ENCODE data around the gene PCDHGB3. TPM values are rescaled to one million over a fixed set of nuclear protein-coding genes. Genes with fewer than 3 reads are reported as not detected.

PCDHGB3 gene
- total and polyA plus RNA-seq, 4 experiments from 2014 or later, result 0.50 to 0.76 TPM; not detected in 2

DNA sequence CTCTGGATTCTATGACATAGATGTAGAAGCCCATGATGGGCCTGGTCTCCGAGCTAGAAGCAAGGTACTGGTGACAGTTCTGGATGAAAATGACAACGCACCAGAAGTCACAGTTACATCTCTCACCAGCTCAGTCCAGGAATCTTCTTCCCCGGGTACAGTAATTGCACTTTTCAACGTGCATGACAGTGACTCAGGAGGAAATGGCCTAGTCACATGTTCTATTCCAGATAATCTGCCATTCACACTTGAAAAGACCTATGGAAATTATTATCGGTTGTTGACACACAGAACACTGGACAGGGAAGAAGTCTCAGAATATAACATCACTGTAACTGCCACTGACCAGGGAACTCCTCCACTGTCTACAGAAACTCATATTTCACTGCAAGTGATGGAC, 13.9 kb upstream of the PCDHGB3 start:
- Histone ChIP-seq H3K9me3 (ENCODE audit: control insufficient read depth in 1 of 2, low read length in 2 of 2) (peaks cover 0 to under 1% of the 10 kb centered on the region in 2 donors), H3K4me3 (ENCODE audit: low read length in 2 of 2) (no peak overlapping the region), H3K27ac (ENCODE audit: low read depth, low read length) (no peak overlapping the region), H3K4me1 (ENCODE audit: insufficient read depth, low read length) (no peaks in the 10 kb centered on the region), H3K27me3 (ENCODE audit: insufficient read depth, low read length) (peaks cover 11% of the 10 kb centered on the region), H3K36me3 (ENCODE audit: insufficient read depth, low read length) (no peaks in the 10 kb centered on the region)
- H3K27ac Mint-ChIP-seq, result no peak overlapping the region
- peaks cover 8 to 9% of the 10 kb centered on the region in 2 donors for H3K36me3 Mint-ChIP-seq
- ChIA-PET CTCF (ENCODE audit: partially characterized antibody) (interaction anchor here (1.7 to 2.2 kb wide), 2 partner anchors 14 to 208 kb away, joined by 5 read pairs; partner anchors contain the start of gene PCDHGB3), POLR2A (ENCODE audit: partially characterized antibody) (no interaction called here)
- intact Hi-C loops (cut with micrococcal nuclease), result loop anchor here (10.0 kb wide), 1 partner anchor 199 kb away; no protein-coding TSS in a partner anchor
- DNase-seq, result no peak
- no peak overlapping the region for H3K4me3 Mint-ChIP-seq
- peaks cover 0 to 5% (median 2%) of the 10 kb centered on the region in 4 donors for H3K4me1 Mint-ChIP-seq
- H3K27me3 Mint-ChIP-seq, result peaks cover 40 to 43% of the 10 kb centered on the region in 2 donors
- peaks cover 0 to 65% (median 50%) of the 10 kb centered on the region in 8 donors for H3K9me3 Mint-ChIP-seq

DNA sequence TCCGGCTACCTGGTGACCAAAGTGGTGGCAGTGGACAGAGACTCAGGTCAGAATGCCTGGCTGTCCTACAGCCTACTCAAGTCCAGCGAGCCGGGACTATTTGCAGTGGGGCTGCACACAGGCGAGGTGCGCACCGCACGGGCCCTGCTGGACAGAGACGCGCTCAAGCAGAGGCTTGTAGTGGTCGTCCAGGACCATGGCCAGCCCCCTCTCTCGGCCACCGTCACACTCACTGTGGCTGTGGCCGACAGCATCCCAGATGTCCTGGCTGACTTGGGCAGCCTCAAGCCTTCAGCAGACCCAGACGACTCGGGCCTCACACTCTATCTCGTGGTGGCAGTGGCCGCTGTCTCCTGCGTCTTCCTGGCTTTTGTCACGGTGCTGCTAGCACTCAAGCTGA, 13.1 kb upstream of the PCDHGB3 start:
- H3K4me1 Mint-ChIP-seq, result peaks cover 0 to 5% (median 2%) of the 10 kb centered on the region in 4 donors
- peaks cover 0 to 4% of the 10 kb centered on the region in 2 donors for H3K9me3 ChIP-seq (ENCODE audit: control insufficient read depth in 1 of 2, low read length in 2 of 2)
- no peak overlapping the region for H3K27ac ChIP-seq (ENCODE audit: low read depth, low read length)
- no peak for DNase-seq
- H3K4me3 ChIP-seq (ENCODE audit: low read length in 2 of 2), result no peak overlapping the region
- POLR2A ChIA-PET (ENCODE audit: partially characterized antibody), result no interaction called here
- H3K4me3 Mint-ChIP-seq, result no peak overlapping the region
- intact Hi-C loops (cut with micrococcal nuclease), result loop anchor here (10.0 kb wide), 1 partner anchor 198 kb away; no protein-coding TSS in a partner anchor
- CTCF ChIA-PET (ENCODE audit: partially characterized antibody), result no interaction called here
- no peak overlapping the region for H3K27ac Mint-ChIP-seq
- peaks cover 43 to 45% of the 10 kb centered on the region in 2 donors for H3K27me3 Mint-ChIP-seq
- peaks cover 8 to 10% of the 10 kb centered on the region in 2 donors for H3K36me3 Mint-ChIP-seq
- no peaks in the 10 kb centered on the region for H3K36me3 ChIP-seq (ENCODE audit: insufficient read depth, low read length)
- peaks cover 11% of the 10 kb centered on the region for H3K27me3 ChIP-seq (ENCODE audit: insufficient read depth, low read length)
- peaks cover 0 to 65% (median 52%) of the 10 kb centered on the region in 8 donors for H3K9me3 Mint-ChIP-seq
- no peaks in the 10 kb centered on the region for H3K4me1 ChIP-seq (ENCODE audit: insufficient read depth, low read length)

DNA sequence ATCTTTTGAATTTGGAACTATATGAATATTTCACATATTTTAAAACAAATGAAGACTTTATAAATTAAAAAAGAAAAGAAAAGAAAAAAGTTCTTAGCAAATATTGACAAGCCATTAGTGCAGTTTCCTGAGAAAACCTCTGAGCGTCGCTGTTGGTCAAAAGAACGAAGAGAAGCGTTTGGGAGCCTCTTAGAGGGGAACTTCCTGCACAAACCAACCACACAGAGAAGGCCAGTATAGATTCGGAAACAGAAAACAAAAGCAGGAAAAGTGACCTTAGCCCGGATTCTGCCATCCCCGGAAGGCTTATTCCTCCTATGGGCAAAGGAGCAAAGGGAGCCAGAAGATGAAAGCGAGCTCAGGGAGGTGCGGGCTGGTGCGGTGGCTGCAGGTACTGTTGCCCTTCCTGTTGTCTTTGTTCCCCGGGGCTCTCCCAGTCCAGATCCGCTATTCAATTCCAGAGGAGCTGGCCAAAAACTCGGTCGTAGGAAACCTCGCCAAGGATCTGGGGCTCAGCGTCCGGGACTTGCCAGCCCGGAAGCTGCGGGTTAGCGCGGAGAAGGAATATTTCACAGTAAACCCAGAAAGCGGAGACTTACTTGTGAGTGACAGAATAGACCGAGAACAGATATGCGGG, 10.1 kb upstream of the PCDHGB3 start, which contains the start of gene PCDHGB2:
Gene PCDHGB2, plus strand, starts transcription at position 205 of the 637 bp plus-strand sequence. Its CDS starts 142 bp downstream, at position 347.
- Mint-ChIP-seq H3K4me1 (peaks cover 0 to 5% (median 2%) of the 10 kb centered on the region in 4 donors), H3K27me3 (peaks cover 50 to 52% of the 10 kb centered on the region in 2 donors), H3K27ac (peak within 1 kb of the TSS in 6 of 7 donors; percentile 17 to 75 (median 34)), H3K9me3 (peaks cover 2 to 77% (median 64%) of the 10 kb centered on the region in 8 donors), H3K36me3 (peaks cover 9 to 12% of the 10 kb centered on the region in 2 donors), H3K4me3 (peak within 1 kb of the TSS; percentile 71 to 89 (median 80))
- Histone ChIP-seq H3K27me3 (ENCODE audit: insufficient read depth, low read length) (peaks cover 11% of the 10 kb centered on the region), H3K4me3 (ENCODE audit: low read length in 2 of 2) (peak within 1 kb of the TSS; percentile 13 to 42), H3K27ac (ENCODE audit: low read depth, low read length) (no peak within 1 kb of the TSS), H3K9me3 (ENCODE audit: control insufficient read depth in 1 of 2, low read length in 2 of 2) (peaks cover 0 to 4% of the 10 kb centered on the region in 2 donors), H3K4me1 (ENCODE audit: insufficient read depth, low read length) (no peaks in the 10 kb centered on the region), H3K36me3 (ENCODE audit: insufficient read depth, low read length) (no peaks in the 10 kb centered on the region)
- peak in 1 of 5 donors; percentile 19 for DNase-seq
- intact Hi-C loops (cut with micrococcal nuclease), result loop anchor here (10.0 kb wide), 1 partner anchor 195 kb away; no protein-coding TSS in a partner anchor
- POLR2A ChIA-PET (ENCODE audit: partially characterized antibody), result no interaction called here
- CTCF ChIA-PET (ENCODE audit: partially characterized antibody), result interaction anchor here (1.0 kb wide), 1 partner anchor 198 kb away, joined by 4 read pairs; no protein-coding TSS in a partner anchor

DNA sequence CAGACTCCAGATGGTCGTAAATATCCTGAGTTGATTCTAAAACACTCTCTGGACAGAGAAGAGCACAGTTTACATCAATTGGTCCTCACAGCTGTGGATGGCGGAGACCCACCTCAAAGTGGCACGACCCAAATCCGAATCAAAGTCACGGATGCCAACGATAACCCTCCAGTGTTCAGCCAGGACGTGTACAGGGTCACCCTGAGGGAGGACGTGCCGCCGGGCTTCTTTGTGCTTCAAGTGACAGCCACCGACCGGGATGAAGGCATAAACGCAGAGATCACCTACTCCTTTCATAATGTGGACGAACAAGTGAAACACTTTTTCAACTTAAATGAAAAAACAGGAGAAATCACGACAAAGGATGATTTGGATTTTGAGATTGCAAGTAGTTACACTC, 9.4 kb upstream of the PCDHGB3 start:
- Mint-ChIP-seq H3K36me3 (peaks cover 9 to 12% of the 10 kb centered on the region in 2 donors), H3K4me1 (peaks cover 0 to 5% (median 2%) of the 10 kb centered on the region in 4 donors), H3K27ac (peak overlapping the region in 4 of 7 donors; percentile 8 to 53 (median 28)), H3K4me3 (peak overlapping the region in 1 of 8 donors; percentile 15), H3K9me3 (peaks cover 5 to 77% (median 68%) of the 10 kb centered on the region in 8 donors), H3K27me3 (peaks cover 57% of the 10 kb centered on the region in 2 donors)
- no peak for DNase-seq
- intact Hi-C loops (cut with micrococcal nuclease), result no loop called here
- Histone ChIP-seq H3K4me1 (ENCODE audit: insufficient read depth, low read length) (no peaks in the 10 kb centered on the region), H3K27ac (ENCODE audit: low read depth, low read length) (no peak overlapping the region), H3K9me3 (ENCODE audit: control insufficient read depth in 1 of 2, low read length in 2 of 2) (peaks cover 0 to 4% of the 10 kb centered on the region in 2 donors), H3K4me3 (ENCODE audit: low read length in 2 of 2) (no peak overlapping the region), H3K36me3 (ENCODE audit: insufficient read depth, low read length) (no peaks in the 10 kb centered on the region), H3K27me3 (ENCODE audit: insufficient read depth, low read length) (peaks cover 12% of the 10 kb centered on the region)
- POLR2A ChIA-PET (ENCODE audit: partially characterized antibody), result no interaction called here
- CTCF ChIA-PET (ENCODE audit: partially characterized antibody), result no interaction called here

DNA sequence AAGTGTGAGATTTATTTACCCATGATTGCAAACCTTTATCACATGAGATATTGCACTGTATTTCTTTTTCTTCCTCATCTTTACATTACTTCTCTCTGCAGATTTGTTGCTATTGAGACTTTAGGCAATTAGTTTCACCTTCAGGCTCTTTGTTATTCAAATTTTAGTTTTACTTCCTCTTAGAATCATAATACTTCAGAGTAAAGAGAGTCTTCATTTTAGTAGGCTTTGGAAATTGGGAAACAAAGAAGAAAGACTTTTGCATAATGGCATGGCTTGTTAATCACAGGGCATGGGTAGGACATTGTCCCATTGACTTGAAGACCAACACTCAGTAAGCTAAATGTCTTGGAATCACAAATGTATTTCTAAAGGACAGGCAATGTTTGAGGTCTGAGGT, 7.3 kb upstream of the PCDHGB3 start:
- POLR2A ChIA-PET (ENCODE audit: partially characterized antibody), result no interaction called here

DNA sequence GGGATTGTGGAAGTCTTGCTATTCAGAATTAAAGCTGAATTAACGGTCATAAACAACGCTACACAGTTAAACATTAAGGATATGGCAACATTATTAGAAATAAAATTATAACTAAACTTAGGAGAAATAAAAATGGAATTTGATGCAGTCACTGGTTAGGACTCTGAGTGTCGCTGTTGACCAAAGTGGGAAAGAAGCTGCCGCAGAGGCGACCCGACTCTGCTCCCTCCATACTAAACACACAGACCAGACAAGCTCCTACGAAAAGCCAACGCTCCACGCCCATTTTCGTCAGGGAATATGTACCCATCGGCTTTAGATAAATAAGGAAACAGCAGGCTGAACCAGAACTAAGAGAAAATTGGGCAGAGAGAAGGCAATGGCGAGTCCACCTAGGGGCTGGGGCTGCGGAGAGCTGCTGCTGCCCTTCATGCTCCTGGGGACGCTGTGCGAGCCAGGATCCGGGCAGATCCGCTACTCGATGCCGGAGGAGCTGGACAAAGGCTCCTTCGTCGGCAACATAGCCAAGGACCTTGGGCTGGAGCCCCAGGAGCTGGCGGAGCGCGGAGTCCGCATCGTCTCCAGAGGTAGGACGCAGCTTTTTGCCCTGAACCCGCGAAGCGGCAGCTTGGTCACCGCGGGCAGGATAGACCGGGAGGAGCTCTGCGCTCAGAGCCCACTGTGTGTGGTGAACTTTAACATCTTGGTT, 5.9 kb upstream of the PCDHGB3 start, which contains the start of gene PCDHGA5:
Gene PCDHGA5, plus strand, starts transcription at position 211 of the 709 bp plus-strand sequence. Its CDS starts 169 bp downstream, at position 380.
- H3K9me3 ChIP-seq (ENCODE audit: control insufficient read depth in 1 of 2, low read length in 2 of 2), result peaks cover 0 to 4% of the 10 kb centered on the region in 2 donors
- Mint-ChIP-seq H3K4me1 (peaks cover 0 to 5% (median 2%) of the 10 kb centered on the region in 4 donors), H3K4me3 (no peak within 1 kb of the TSS), H3K27ac (peak within 1 kb of the TSS in 1 of 7 donors; percentile 51), H3K36me3 (peaks cover 9 to 14% of the 10 kb centered on the region in 2 donors), H3K9me3 (peaks cover 5 to 72% (median 67%) of the 10 kb centered on the region in 8 donors), H3K27me3 (peaks cover 43 to 55% of the 10 kb centered on the region in 2 donors)
- intact Hi-C loops (cut with micrococcal nuclease), result no loop called here
- no peaks in the 10 kb centered on the region for H3K4me1 ChIP-seq (ENCODE audit: insufficient read depth, low read length)
- ChIA-PET POLR2A (ENCODE audit: partially characterized antibody) (no interaction called here), CTCF (ENCODE audit: partially characterized antibody) (no interaction called here)
- H3K27me3 ChIP-seq (ENCODE audit: insufficient read depth, low read length), result peaks cover 13% of the 10 kb centered on the region
- no peak for DNase-seq
- H3K4me3 ChIP-seq (ENCODE audit: low read length in 2 of 2), result no peak within 1 kb of the TSS
- no peaks in the 10 kb centered on the region for H3K36me3 ChIP-seq (ENCODE audit: insufficient read depth, low read length)
- H3K27ac ChIP-seq (ENCODE audit: low read depth, low read length), result no peak within 1 kb of the TSS

More for the DNA sequence above, 7.3 kb upstream of the PCDHGB3 start:
- Histone ChIP-seq H3K27me3 (ENCODE audit: insufficient read depth, low read length) (peaks cover 14% of the 10 kb centered on the region), H3K9me3 (ENCODE audit: control insufficient read depth in 1 of 2, low read length in 2 of 2) (peaks cover 0 to 4% of the 10 kb centered on the region in 2 donors), H3K27ac (ENCODE audit: low read depth, low read length) (no peak overlapping the region), H3K36me3 (ENCODE audit: insufficient read depth, low read length) (no peaks in the 10 kb centered on the region), H3K4me1 (ENCODE audit: insufficient read depth, low read length) (no peaks in the 10 kb centered on the region), H3K4me3 (ENCODE audit: low read length in 2 of 2) (no peak overlapping the region)
- peak overlapping the region in 2 of 8 donors; percentile 40 to 42 for H3K4me3 Mint-ChIP-seq
- H3K36me3 Mint-ChIP-seq, result peaks cover 9 to 14% of the 10 kb centered on the region in 2 donors
- peaks cover 51 to 57% of the 10 kb centered on the region in 2 donors for H3K27me3 Mint-ChIP-seq
- intact Hi-C loops (cut with micrococcal nuclease), result no loop called here
- peak overlapping the region in 1 of 7 donors; percentile 75 for H3K27ac Mint-ChIP-seq
- CTCF ChIA-PET (ENCODE audit: partially characterized antibody), result no interaction called here
- DNase-seq, result no peak
- peaks cover 0 to 5% (median 2%) of the 10 kb centered on the region in 4 donors for H3K4me1 Mint-ChIP-seq
- H3K9me3 Mint-ChIP-seq, result peaks cover 5 to 77% (median 67%) of the 10 kb centered on the region in 8 donors

All from CD4-positive, alpha-beta memory T cell (primary cell).